Activated CD4-positive, alpha-beta memory T cell treated with anti-CD3 and anti-CD28 coated beads for 36 hours (primary cell): Measurements from ENCODE around the gene KLF18. TPM values are rescaled to one million over a fixed set of nuclear protein-coding genes. Genes with fewer than 3 reads are reported as not detected.
A peak's percentile ranks its signal among the peaks of the same experiment; 100 is the strongest.

Source experiments
- CTCF ChIA-PET: fragments of 350-600 bp; sonication (Branson Sonifier 250); formaldehyde crosslinking; loops from one replicate; lab custom pipeline; 2021; ENCODE audit warnings: antibody characterized with exemption, inconsistent platforms; lab: Charles Lee
- POLR2A ChIA-PET: fragments of 350-600 bp; sonication (Branson Sonifier 250); formaldehyde crosslinking; loops from one replicate; lab custom pipeline; 2021; ENCODE audit warnings: antibody characterized with exemption; lab: Charles Lee
- DNase-seq: peaks from one replicate; pipeline ENCODE4 v3.0.0-alpha.2; 2020
- H3K27ac Mint-ChIP-seq: one replicate; pipeline ENCODE4 v1.8.0; 2021; ENCODE audit warnings: mixed read lengths
- H3K27me3 Mint-ChIP-seq: one replicate; pipeline ENCODE4 v1.8.0; 2021; ENCODE audit warnings: mixed read lengths
- H3K36me3 Mint-ChIP-seq: one replicate; pipeline ENCODE4 v1.8.0; 2021; ENCODE audit warnings: mixed read lengths
- H3K4me1 Mint-ChIP-seq: one replicate; pipeline ENCODE4 v1.8.0; 2021; ENCODE audit warnings: low read depth, mixed read lengths
- H3K4me3 Mint-ChIP-seq: one replicate; pipeline ENCODE4 v1.8.0; 2021; ENCODE audit warnings: mild to moderate bottlenecking, mixed read lengths
- H3K9me3 Mint-ChIP-seq: one replicate; pipeline ENCODE4 v1.8.0; 2021; ENCODE audit warnings: mixed read lengths
- intact Hi-C: fragments of 100-400 bp; cut with micrococcal nuclease; formaldehyde crosslinking; loops from one replicate; pipeline ENCODE4 v1.15.1; 2023
- total RNA-seq, 2 experiments: library from RNA; stranded (reverse); gene quantifications; one replicate each; pipeline ENCODE4 v1.2.3, GENCODE V29; 2021

KLF18 gene
- not detected for total RNA-seq

DNA sequence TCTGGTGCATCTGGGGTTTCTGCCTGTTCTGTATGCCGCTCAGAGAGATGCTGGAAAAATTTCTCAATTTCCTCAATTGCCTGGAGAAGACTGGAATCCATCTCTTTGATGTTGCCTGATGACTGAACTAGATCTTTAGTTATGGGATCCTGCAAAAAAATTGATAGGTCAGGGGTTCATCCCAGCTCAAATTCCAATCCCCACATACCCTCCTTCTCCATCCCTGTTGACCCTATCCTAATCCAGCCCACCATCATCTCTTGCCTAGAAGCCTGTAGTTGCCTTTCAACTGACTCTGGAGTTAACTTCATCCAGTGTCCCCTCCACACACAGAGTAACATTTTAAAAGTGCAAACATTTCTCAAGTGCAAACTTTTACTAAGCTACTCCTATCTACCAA, at the start of gene KLF18:
Gene KLF18, minus strand, starts transcription at position 101 of the 400 bp plus-strand sequence. Its CDS starts 0 bp downstream, at position 101.
- H3K4me1 Mint-ChIP-seq, result no peaks in the 10 kb centered on the region
- POLR2A ChIA-PET, result no interaction called here
- peaks cover 16% of the 10 kb centered on the region for H3K9me3 Mint-ChIP-seq
- H3K4me3 Mint-ChIP-seq, result no peak within 1 kb of the TSS
- H3K27me3 Mint-ChIP-seq, result peaks cover 9% of the 10 kb centered on the region
- no peak for DNase-seq
- CTCF ChIA-PET, result no interaction called here
- H3K27ac Mint-ChIP-seq, result no peak within 1 kb of the TSS
- intact Hi-C loops, result no loop called here
- H3K36me3 Mint-ChIP-seq, result no peaks in the 10 kb centered on the region

DNA sequence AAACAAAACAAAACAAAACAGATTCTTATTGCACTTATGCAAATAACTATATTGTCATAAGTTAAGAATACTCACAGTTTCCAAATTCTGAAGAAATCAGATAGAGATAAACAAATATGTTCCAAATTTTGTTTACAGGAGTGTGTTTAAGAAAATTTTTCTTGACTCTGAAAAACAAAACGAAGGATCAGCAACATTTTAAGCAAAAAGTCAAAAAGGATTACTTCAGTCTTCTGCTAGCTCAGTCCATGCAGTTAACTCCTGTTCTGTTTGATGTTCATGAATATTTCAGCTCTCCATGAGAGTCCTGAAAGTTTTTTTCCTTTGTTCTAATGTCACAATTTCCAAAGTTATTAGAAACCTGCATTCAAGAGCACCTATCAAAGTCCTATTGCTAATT, 33.2 kb upstream of the KLF18 start:
- CTCF ChIA-PET, result interaction anchor here (1.2 kb wide), 1 partner anchor 21 kb away, joined by 4 read pairs; no protein-coding TSS in a partner anchor
- H3K4me1 Mint-ChIP-seq, result no peaks in the 10 kb centered on the region
- DNase-seq, result no peak
- intact Hi-C loops, result no loop called here
- POLR2A ChIA-PET, result no interaction called here
- H3K27me3 Mint-ChIP-seq, result peaks cover 7% of the 10 kb centered on the region
- peaks cover 2% of the 10 kb centered on the region for H3K36me3 Mint-ChIP-seq
- H3K4me3 Mint-ChIP-seq, result no peak overlapping the region
- no peak overlapping the region for H3K27ac Mint-ChIP-seq
- peaks cover 9% of the 10 kb centered on the region for H3K9me3 Mint-ChIP-seq

DNA sequence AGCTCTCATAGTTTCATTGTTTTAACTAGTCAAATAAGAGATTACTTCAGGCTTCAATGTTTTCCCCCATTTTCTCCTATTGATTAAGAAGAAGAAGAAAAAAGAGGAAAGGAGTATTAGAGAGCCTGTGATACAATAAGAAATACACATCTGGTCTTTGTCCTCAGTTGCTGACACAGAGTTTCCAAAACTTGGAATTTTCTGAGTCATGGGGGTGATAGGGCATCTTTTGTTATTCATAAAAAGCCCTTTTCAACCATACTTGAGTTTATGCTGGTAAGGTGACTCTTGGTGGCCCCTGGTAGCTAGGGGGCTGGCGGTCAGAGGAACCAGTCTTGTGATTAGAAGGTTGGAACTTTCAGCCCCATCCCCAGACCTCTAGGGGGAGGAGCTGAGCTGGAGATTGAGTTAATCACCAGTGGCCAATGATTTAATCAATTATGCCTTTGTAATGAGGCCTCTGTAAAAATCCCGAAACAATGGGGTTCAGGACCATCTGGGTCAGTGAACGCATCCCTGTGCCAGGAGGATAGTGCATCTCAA, 28.9 kb upstream of the KLF18 start:
- Mint-ChIP-seq H3K27me3 (peaks cover 12% of the 10 kb centered on the region), H3K27ac (no peak overlapping the region), H3K36me3 (peaks cover 2% of the 10 kb centered on the region), H3K9me3 (peaks cover 19% of the 10 kb centered on the region), H3K4me3 (no peak overlapping the region), H3K4me1 (no peaks in the 10 kb centered on the region)
- ChIA-PET CTCF (interaction anchor here (1.2 kb wide), 1 partner anchor 47 kb away, joined by 4 read pairs; no protein-coding TSS in a partner anchor), POLR2A (no interaction called here)
- intact Hi-C loops, result no loop called here
- no peak for DNase-seq

DNA sequence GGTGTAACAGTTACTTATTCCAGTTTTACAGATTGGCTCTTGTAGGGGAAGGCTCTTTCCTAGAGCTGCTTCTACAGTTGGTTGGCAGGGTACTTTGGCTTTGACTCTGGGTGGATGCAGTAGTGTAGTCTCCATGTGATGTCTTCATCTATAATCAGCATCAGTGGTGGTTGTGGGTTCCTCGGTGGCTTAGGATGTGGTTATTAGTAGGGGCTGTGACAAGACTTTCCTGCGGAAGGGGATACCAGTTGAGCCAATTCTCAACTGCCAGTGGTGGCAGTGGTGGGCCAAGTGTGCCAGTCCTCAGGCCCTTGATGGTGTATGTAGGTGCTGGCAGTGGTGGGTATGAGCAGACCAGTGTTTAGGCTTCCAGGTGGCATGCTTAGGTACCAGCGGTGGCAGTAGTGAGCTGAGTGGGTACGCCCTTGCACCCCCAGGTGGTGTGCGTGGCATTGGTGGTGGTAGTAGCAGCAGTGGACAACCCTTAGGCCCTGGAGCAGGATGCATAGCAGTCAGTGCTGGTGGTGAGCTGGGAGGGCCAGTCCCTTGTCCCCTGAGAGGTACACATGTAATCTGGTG, 27.2 kb upstream of the KLF18 start:
- ChIA-PET POLR2A (no interaction called here), CTCF (no interaction called here)
- H3K4me1 Mint-ChIP-seq, result no peaks in the 10 kb centered on the region
- no peak overlapping the region for H3K4me3 Mint-ChIP-seq
- peaks cover 10% of the 10 kb centered on the region for H3K27me3 Mint-ChIP-seq
- intact Hi-C loops, result no loop called here
- peaks cover 11% of the 10 kb centered on the region for H3K9me3 Mint-ChIP-seq
- peak; percentile 16 for DNase-seq
- H3K36me3 Mint-ChIP-seq, result no peaks in the 10 kb centered on the region
- no peak overlapping the region for H3K27ac Mint-ChIP-seq

DNA sequence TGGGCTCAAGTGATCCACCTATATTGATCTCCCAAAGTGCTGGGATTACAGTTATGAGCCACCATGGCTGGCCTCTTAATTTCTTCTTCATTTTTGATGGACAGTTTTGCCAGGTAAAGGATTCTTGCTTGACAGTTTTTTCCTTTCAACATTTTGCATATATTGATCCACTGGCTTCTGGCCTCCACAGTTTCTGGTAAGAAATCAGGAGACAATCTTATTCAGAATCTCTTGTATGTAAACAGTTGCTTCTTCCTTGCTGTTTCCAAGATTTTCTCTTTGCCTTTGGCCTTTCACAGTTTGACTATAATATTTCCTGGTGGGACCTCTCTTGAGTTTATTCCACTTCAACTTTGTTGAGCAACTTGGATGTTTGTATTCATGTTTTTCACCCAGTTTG, 20.1 kb upstream of the KLF18 start:
- CTCF ChIA-PET, result no interaction called here

DNA sequence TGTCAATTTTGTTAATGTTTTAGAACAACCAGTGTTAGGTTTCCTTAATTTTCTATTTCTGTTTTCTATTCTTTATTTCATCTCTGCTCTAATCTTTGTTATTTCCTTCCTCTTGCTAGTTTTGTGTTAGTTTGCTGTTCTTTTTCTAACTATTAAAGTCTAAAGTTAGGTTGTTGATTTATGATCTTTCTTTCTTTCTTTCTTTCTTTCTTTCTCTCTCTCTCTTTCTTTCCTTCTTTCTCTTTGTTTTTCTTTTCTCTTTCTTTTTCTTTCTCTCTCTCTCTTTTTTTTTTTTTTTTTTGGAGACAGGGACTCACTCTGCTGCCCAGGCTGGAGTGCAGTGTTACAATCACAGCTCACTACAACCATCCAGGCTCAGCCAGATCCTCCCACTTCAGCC, 17.4 kb upstream of the KLF18 start:
- intact Hi-C loops, result no loop called here

More for the DNA sequence above, 20.1 kb upstream of the KLF18 start:
- intact Hi-C loops, result no loop called here
- POLR2A ChIA-PET, result no interaction called here
- no peak overlapping the region for H3K4me3 Mint-ChIP-seq
- H3K36me3 Mint-ChIP-seq, result no peaks in the 10 kb centered on the region
- DNase-seq, result no peak
- peaks cover 3% of the 10 kb centered on the region for H3K9me3 Mint-ChIP-seq
- no peaks in the 10 kb centered on the region for H3K4me1 Mint-ChIP-seq
- peaks cover 5% of the 10 kb centered on the region for H3K27me3 Mint-ChIP-seq
- H3K27ac Mint-ChIP-seq, result no peak overlapping the region

DNA sequence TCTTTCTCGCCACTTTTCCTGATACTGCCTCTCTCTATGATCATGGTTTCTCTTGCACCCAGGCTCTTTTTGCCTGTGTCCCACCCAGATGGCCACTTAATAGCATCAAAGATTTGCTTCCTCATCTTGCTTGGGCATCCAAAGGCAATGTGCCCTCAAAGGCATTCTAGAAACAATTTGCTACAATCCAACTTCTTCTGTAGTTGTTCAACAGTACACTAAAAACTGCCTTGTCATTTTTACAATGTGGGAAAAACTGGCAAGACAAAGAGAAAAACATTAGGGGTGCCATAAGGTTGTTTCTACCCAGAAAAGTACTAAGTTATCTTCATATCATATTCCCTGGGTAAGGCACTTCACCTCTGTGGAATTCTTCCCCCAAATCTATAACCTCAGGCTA, 16.5 kb upstream of the KLF18 start:
- H3K4me3 Mint-ChIP-seq, result no peak overlapping the region
- ChIA-PET POLR2A (no interaction called here), CTCF (no interaction called here)
- H3K27ac Mint-ChIP-seq, result no peak overlapping the region
- no peaks in the 10 kb centered on the region for H3K4me1 Mint-ChIP-seq
- peaks cover 3% of the 10 kb centered on the region for H3K9me3 Mint-ChIP-seq
- no peak for DNase-seq
- H3K27me3 Mint-ChIP-seq, result peaks cover 3% of the 10 kb centered on the region
- intact Hi-C loops, result no loop called here
- H3K36me3 Mint-ChIP-seq, result no peaks in the 10 kb centered on the region

More for the DNA sequence above, 17.4 kb upstream of the KLF18 start:
- no peaks in the 10 kb centered on the region for H3K36me3 Mint-ChIP-seq
- DNase-seq, result no peak
- H3K4me1 Mint-ChIP-seq, result no peaks in the 10 kb centered on the region
- H3K4me3 Mint-ChIP-seq, result no peak overlapping the region
- POLR2A ChIA-PET, result no interaction called here
- CTCF ChIA-PET, result no interaction called here
- H3K9me3 Mint-ChIP-seq, result peaks cover 3% of the 10 kb centered on the region
- no peak overlapping the region for H3K27ac Mint-ChIP-seq
- H3K27me3 Mint-ChIP-seq, result no peaks in the 10 kb centered on the region

DNA sequence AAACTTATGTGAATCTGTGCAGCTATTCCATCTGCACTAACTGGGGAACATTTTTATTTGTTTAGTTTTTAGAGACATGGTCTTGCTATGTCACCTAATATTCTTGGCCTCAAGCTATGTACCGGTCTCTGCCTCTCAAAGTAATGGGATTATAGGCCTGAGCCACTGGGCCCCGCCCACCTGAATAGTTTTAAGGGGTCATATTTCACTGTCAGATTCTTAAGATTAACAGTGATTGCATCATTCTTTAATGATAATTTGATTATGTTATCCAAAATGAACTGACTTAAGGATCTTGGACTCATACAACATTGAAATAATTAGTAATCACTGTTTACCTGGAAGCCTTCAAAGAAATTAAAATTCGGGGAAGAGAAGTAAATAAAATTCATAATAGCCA, 12.6 kb upstream of the KLF18 start:
- intact Hi-C loops, result no loop called here
- Mint-ChIP-seq H3K9me3 (no peaks in the 10 kb centered on the region), H3K36me3 (no peaks in the 10 kb centered on the region), H3K27me3 (peaks cover 14% of the 10 kb centered on the region), H3K27ac (no peak overlapping the region), H3K4me1 (peaks cover 8% of the 10 kb centered on the region), H3K4me3 (no peak overlapping the region)
- POLR2A ChIA-PET, result no interaction called here
- CTCF ChIA-PET, result no interaction called here
- DNase-seq, result no peak

DNA sequence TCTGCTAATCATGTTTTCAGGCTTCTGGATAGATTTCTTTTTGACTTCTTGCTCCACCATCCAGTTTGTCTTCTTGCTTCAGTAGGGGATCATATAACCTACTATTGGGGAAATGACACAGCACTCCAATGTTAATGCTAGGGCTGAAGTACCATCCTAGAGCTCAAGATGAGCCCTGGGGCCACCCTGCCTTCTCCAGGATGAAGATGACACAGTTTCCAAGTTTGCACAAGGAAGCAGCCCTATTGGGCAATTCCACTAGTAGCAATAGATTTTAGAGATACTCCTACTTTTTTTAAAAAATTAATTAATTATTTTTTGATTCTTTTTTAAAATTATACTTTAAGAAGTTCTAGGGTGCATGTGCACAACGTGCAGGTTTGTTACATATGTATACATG, 11.3 kb upstream of the KLF18 start:
- Mint-ChIP-seq H3K36me3 (no peaks in the 10 kb centered on the region), H3K27ac (no peak overlapping the region), H3K4me1 (peaks cover 8% of the 10 kb centered on the region), H3K9me3 (no peaks in the 10 kb centered on the region), H3K4me3 (no peak overlapping the region), H3K27me3 (peaks cover 16% of the 10 kb centered on the region)
- intact Hi-C loops, result no loop called here
- CTCF ChIA-PET, result no interaction called here
- DNase-seq, result no peak
- POLR2A ChIA-PET, result no interaction called here

DNA sequence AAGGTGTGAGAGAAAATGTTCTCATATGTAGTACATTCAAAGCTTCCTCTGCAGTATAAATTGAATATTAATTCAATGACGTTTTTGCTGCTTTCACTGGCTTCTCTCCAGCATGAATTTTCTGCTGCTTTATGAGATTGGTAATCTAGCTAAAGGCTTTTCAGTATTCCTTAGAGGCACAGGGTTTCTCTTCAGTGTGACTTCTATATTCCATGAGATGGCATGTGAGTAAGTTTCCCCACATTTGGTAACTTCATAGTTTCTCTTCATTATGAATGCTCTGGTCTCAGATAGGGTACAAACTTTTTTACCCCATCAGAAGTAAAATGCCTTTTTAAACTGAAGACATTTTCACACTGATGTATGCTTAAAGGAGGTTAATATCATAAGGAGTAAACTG, 10.4 kb upstream of the KLF18 start:
- DNase-seq, result no peak
- Mint-ChIP-seq H3K36me3 (no peaks in the 10 kb centered on the region), H3K27me3 (peaks cover 16% of the 10 kb centered on the region), H3K9me3 (no peaks in the 10 kb centered on the region), H3K4me1 (peaks cover 8% of the 10 kb centered on the region), H3K27ac (no peak overlapping the region), H3K4me3 (no peak overlapping the region)
- ChIA-PET CTCF (interaction anchor here (0.7 kb wide), 1 partner anchor 146 kb away, joined by 3 read pairs; no protein-coding TSS in a partner anchor), POLR2A (no interaction called here)
- intact Hi-C loops, result no loop called here

DNA sequence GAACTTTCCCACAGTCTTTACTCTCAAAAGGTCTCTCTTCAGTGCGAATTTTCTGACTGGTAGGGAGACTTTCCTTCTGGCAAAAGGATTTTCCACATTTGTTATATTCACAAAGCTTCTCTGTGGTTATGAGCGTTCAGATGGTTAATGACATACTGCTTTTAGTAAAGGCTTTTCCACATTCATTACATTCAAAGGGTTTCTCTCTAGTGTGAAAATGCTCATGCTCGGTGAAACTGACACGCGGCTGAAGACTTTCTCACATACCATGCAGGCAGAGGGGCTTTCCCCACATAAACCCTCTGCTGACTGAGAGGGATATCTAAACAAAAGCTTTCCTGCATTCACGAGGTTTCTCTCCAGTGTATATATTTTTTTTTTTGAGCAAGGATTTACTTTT, 9.9 kb upstream of the KLF18 start:
- H3K27me3 Mint-ChIP-seq, result peaks cover 16% of the 10 kb centered on the region
- H3K4me1 Mint-ChIP-seq, result peaks cover 8% of the 10 kb centered on the region
- no peak overlapping the region for H3K4me3 Mint-ChIP-seq
- H3K36me3 Mint-ChIP-seq, result no peaks in the 10 kb centered on the region
- ChIA-PET POLR2A (no interaction called here), CTCF (interaction anchor here (0.7 kb wide), 1 partner anchor 146 kb away, joined by 3 read pairs; no protein-coding TSS in a partner anchor)
- intact Hi-C loops, result no loop called here
- no peak overlapping the region for H3K27ac Mint-ChIP-seq
- no peaks in the 10 kb centered on the region for H3K9me3 Mint-ChIP-seq
- peak; percentile 27 for DNase-seq

DNA sequence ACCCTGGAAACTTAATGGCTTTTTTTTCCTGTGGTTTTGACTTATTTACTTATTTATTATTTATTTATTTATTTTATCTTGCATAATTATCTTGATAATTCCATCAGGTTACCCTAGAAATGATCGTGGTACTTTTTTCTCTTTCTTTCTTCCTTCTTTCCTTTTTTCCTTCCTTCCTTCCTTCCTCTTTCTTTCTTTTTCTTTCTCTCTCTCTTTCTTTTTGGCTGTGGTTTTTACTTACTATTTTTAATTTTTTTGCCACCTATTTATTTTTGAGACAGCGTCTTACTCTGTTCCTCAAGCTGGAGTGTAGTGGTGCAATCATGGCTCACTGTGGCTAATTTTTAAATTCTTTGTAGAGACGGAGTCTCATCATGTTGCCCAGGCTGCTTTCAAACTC, 6.2 kb upstream of the KLF18 start:
- H3K27ac Mint-ChIP-seq, result no peak overlapping the region
- no peak for DNase-seq
- CTCF ChIA-PET, result no interaction called here
- POLR2A ChIA-PET, result no interaction called here
- no peaks in the 10 kb centered on the region for H3K36me3 Mint-ChIP-seq
- intact Hi-C loops, result no loop called here
- H3K4me1 Mint-ChIP-seq, result peaks cover 8% of the 10 kb centered on the region
- peaks cover 12% of the 10 kb centered on the region for H3K27me3 Mint-ChIP-seq
- peaks cover 16% of the 10 kb centered on the region for H3K9me3 Mint-ChIP-seq
- H3K4me3 Mint-ChIP-seq, result no peak overlapping the region
